Measurements from ENCODE around the gene SLC25A22.

SLC25A22 gene

DNA sequence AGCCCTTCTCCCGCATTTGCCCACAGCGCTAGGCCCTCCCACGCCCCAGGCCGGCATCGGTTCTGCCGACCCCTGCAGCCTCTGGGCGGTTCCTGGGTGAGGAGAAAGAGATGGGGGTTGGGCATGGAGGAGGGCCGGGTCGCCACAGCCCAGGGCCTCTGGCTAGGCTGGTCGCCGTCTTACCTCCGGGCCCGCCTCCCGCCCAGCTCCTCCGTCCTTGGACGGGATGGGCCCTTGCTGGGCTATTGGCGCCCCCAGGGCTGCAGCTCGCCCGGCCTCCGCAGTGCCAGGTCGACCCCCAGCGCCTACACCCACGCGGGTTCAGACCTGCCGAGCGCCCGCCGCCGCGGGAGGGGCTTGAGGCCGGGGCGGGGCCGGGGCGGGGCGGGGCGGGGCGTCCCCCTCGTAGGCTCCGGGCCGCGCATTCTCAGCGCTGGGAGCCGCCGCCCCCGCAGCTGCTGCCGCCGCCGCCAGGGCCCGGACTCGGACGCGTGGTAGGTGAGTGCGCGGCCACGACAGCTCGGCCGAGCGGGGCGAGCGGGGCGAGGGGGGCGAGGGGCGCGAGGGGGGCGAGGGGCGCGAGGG is 34.5 kb upstream of the SLC25A22 start, which contains the start of gene CD151:
Gene CD151 (plus strand): TSS at position 424 of the 585 bp plus-strand sequence. CDS start 3,118 bp downstream, outside the sequence.
- H4K20me1 ChIP-seq (ENCODE audit: insufficient read depth, low read length): peaks cover 8% of the 10 kb centered on the region; the same call in 1 of the 2 replicates

DNA sequence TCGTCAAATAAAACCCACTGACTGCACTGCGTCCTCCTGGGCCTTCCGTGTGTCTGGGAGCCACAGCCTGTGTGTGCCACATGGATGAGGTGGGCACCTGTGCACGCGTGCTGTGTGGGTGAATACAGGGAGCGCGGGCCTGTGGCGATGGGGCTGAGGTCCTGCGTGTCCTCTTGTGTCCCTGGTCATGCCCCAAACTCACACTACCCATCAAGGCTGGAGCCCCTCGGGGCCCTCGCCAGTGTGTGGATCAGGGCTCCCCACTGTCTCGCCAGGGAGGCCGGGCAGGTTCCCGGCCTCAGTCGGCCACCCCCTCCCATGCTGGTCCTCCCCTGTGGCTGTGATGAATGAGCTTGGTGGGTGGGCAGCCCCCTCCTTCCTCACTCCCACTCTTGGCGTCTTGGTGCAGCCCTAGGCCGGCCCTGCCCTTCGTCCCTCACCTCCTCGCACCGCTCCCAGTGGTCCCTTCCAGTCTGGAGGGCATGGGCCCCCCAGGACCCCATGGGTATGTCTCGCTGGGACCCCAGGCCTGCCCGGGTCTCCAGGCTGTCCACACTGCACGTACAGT is 34.0 kb upstream of the SLC25A22 start:
- Histone ChIP-seq H3K27me3 (ENCODE audit: low read depth, low read length) (no peaks in the 10 kb centered on the region), H3K4me1 (ENCODE audit: low read length) (peaks cover 34% of the 10 kb centered on the region), H4K20me1 (ENCODE audit: insufficient read depth, low read length) (peaks cover 8% of the 10 kb centered on the region; the same call in 1 of the 2 replicates), H3K27ac (ENCODE audit: low read length) (peak overlapping the region; percentile 1; the same call in 1 of the 2 replicates), H3K79me2 (ENCODE audit: low read length) (peaks cover 9% of the 10 kb centered on the region), H3K4me2 (ENCODE audit: low read length) (peak overlapping the region; percentile 99), H3K9me3 (ENCODE audit: insufficient read depth, low read length) (no peaks in the 10 kb centered on the region), H3K4me3 (ENCODE audit: low read length) (peak overlapping the region; percentile 93), H3K36me3 (replicated peaks; ENCODE audit: low read depth, low read length) (peaks cover 1% of the 10 kb centered on the region), H2AFZ (ENCODE audit: low read depth, low read length) (no peak overlapping the region), H3K9ac (ENCODE audit: low read length) (peak overlapping the region; percentile 76)
- TF ChIP-seq, protein P1, sequence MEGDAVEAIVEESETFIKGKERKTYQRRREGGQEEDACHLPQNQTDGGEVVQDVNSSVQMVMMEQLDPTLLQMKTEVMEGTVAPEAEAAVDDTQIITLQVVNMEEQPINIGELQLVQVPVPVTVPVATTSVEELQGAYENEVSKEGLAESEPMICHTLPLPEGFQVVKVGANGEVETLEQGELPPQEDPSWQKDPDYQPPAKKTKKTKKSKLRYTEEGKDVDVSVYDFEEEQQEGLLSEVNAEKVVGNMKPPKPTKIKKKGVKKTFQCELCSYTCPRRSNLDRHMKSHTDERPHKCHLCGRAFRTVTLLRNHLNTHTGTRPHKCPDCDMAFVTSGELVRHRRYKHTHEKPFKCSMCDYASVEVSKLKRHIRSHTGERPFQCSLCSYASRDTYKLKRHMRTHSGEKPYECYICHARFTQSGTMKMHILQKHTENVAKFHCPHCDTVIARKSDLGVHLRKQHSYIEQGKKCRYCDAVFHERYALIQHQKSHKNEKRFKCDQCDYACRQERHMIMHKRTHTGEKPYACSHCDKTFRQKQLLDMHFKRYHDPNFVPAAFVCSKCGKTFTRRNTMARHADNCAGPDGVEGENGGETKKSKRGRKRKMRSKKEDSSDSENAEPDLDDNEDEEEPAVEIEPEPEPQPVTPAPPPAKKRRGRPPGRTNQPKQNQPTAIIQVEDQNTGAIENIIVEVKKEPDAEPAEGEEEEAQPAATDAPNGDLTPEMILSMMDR (IDR thresholded peaks at IDR 0.05; ENCODE audit: low read depth, low read length): no peak
- no peak for TF ChIP-seq EZH2phosphoT487 (IDR thresholded peaks at IDR 0.05; ENCODE audit: low read depth)

More for the DNA sequence above, 34.5 kb upstream of the SLC25A22 start, which contains the start of gene CD151:
- Histone ChIP-seq H3K4me2 (ENCODE audit: low read length) (peak within 1 kb of the TSS; percentile 99), H3K9ac (ENCODE audit: low read length) (peak within 1 kb of the TSS; percentile 79), H3K9me3 (ENCODE audit: insufficient read depth, low read length) (no peaks in the 10 kb centered on the region), H3K36me3 (replicated peaks; ENCODE audit: low read depth, low read length) (peaks cover 7% of the 10 kb centered on the region), H3K4me3 (ENCODE audit: low read length) (peak within 1 kb of the TSS; percentile 93), H3K27me3 (ENCODE audit: low read depth, low read length) (no peaks in the 10 kb centered on the region), H3K79me2 (ENCODE audit: low read length) (peaks cover 9% of the 10 kb centered on the region), H3K27ac (ENCODE audit: low read length) (peak within 1 kb of the TSS; percentile 10; the same call in 1 of the 2 replicates), H3K4me1 (ENCODE audit: low read length) (peaks cover 32% of the 10 kb centered on the region), H2AFZ (ENCODE audit: low read depth, low read length) (no peak within 1 kb of the TSS)
- TF ChIP-seq, protein P1 (IDR thresholded peaks at IDR 0.05; ENCODE audit: low read depth, low read length): no peak
- TF ChIP-seq EZH2phosphoT487 (IDR thresholded peaks at IDR 0.05; ENCODE audit: low read depth): no peak

DNA sequence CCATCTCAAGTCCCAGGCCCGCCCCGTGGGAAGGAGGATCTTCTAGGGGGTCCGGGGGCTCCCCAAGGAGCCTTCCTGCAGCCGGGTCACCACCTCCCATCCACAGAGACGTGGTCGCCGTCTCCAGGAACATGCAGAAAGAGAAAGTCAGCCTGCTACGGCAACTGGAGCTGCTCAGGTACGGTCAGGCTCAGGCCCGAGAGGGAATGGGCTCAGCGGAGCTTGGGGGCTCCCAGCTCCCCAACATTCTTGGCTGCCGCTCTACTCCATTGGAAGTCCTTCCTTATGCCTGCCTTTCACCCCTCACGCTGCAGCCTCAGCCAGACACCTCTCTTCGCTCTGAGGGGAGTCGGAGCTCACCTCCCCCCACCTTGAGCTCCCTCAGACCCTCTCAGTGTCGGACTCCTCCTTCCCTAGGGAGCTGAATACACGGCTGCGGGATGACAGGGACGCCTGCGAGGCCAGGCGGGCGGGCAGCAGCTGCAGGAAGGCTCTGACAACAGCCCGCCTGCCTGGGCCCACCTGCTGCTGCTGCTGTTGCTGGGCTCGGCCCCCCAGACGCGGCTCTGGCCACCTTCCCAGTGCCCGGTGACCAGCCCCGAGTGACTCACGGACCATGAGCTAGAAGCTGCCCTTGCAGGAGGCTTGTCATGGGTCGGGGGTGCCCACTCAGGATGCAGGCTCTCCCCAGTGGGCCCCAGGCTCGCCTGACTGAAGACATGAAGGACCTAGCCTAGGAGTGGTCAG is 33.2 kb upstream of the SLC25A22 start:
- Histone ChIP-seq H2AFZ (ENCODE audit: low read depth, low read length) (no peak overlapping the region), H3K9ac (ENCODE audit: low read length) (no peak overlapping the region), H3K9me3 (ENCODE audit: insufficient read depth, low read length) (no peaks in the 10 kb centered on the region), H3K27ac (ENCODE audit: low read length) (no peak overlapping the region), H3K27me3 (ENCODE audit: low read depth, low read length) (no peaks in the 10 kb centered on the region), H4K20me1 (ENCODE audit: insufficient read depth, low read length) (peaks cover 8% of the 10 kb centered on the region; the same call in 1 of the 2 replicates), H3K36me3 (replicated peaks; ENCODE audit: low read depth, low read length) (no peaks in the 10 kb centered on the region), H3K4me3 (ENCODE audit: low read length) (peak overlapping the region; percentile 93; the same call in 1 of the 2 replicates), H3K4me2 (ENCODE audit: low read length) (no peak overlapping the region), H3K79me2 (ENCODE audit: low read length) (peaks cover 9% of the 10 kb centered on the region), H3K4me1 (ENCODE audit: low read length) (peaks cover 38% of the 10 kb centered on the region)
- no peak for TF ChIP-seq EZH2phosphoT487 (IDR thresholded peaks at IDR 0.05; ENCODE audit: low read depth)
- TF ChIP-seq, protein P1 (IDR thresholded peaks at IDR 0.05; ENCODE audit: low read depth, low read length): no peak

Data from OCI-LY3 (cell line).